ENCODE measurements around the gene ARHGAP22.

ARHGAP22 gene

DNA sequence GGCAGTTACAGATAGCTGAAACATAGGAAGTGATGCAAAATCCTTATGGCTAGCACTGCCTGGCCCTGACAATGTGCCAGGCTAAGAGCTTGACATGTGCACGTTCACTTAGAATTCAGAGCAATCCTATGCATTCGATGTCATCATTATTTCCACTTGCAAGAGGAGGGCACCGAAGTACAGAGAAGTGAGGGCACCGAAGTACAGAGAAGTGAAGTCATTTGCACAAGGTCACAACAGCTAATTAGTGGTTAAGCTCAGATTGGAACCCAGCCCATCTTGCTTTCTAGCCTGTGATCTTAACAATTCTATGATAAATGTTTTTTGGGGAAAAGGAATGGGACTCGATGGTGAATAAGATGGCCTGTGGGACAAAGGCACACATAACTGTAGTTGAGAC is 73.4 kb downstream of the ARHGAP22 start:
- Histone ChIP-seq H3K9me3 (replicated peaks; ENCODE audit: low read length) (no peaks in the 10 kb centered on the region), H3K27me3 (ENCODE audit: control insufficient read depth, insufficient read depth, low read length) (no peaks in the 10 kb centered on the region), H3K36me3 (ENCODE audit: insufficient read depth, low read length) (peaks cover 44% of the 10 kb centered on the region), H3K4me2 (ENCODE audit: low read length) (no peak overlapping the region), H3K4me1 (ENCODE audit: control insufficient read depth, insufficient read depth, low read length) (peaks cover 14% of the 10 kb centered on the region), H3K4me3 (ENCODE audit: low read length) (no peak overlapping the region), H3K9ac (ENCODE audit: low read depth, low read length) (no peak overlapping the region)

DNA sequence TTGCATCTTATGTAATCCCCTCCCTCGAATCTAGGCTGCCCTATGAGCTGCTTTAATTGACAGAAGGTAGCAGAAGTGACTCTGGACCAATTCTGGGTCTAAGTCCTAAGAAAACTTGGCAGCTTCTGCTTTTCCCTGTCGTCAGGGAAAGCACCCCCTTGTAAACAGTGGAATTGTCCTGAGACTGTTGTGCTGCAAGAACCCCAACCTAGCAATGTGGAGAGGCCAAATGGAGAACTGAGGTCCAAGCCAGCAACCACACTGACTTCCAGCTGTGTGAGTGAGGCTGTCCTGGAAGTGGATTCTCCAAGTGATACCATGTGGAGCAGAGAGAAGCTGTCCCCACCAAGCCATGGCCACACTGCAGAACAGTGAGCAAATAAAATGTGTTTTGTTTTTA is 75.5 kb downstream of the ARHGAP22 start:
- Histone ChIP-seq H3K36me3 (ENCODE audit: insufficient read depth, low read length) (peaks cover 25% of the 10 kb centered on the region), H3K27me3 (ENCODE audit: control insufficient read depth, insufficient read depth, low read length) (no peaks in the 10 kb centered on the region), H3K4me2 (ENCODE audit: low read length) (no peak overlapping the region), H3K4me1 (ENCODE audit: control insufficient read depth, insufficient read depth, low read length) (peaks cover 32% of the 10 kb centered on the region), H3K9me3 (replicated peaks; ENCODE audit: low read length) (no peaks in the 10 kb centered on the region), H3K9ac (ENCODE audit: low read depth, low read length) (no peak overlapping the region), H3K4me3 (ENCODE audit: low read length) (no peak overlapping the region)

DNA sequence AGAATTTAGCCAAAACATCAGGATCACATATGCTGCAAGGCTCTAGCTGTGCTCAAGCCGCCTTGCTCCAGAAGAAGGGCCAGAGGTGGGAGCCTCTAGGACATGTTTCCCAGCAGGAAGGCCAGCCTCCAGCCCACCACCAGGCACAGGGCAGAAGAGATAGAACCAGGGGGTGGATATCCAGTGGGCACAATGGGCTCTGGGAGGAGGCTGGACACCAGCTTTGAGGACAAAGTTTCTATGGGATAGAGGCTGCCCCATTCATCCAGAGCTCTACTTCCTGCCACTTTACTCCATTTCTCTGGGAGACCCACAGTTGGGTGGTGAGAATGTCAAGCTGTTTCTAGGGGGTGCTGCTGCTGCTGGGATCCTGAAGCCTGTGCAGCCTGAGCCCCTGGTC is 77.1 kb downstream of the ARHGAP22 start:
- Histone ChIP-seq H3K9ac (ENCODE audit: low read depth, low read length) (no peak overlapping the region), H3K36me3 (ENCODE audit: insufficient read depth, low read length) (peaks cover 12% of the 10 kb centered on the region), H3K27me3 (ENCODE audit: control insufficient read depth, insufficient read depth, low read length) (no peaks in the 10 kb centered on the region), H3K4me3 (ENCODE audit: low read length) (no peak overlapping the region), H3K9me3 (replicated peaks; ENCODE audit: low read length) (no peaks in the 10 kb centered on the region), H3K4me2 (ENCODE audit: low read length) (no peak overlapping the region), H3K4me1 (ENCODE audit: control insufficient read depth, insufficient read depth, low read length) (peaks cover 48% of the 10 kb centered on the region)

DNA sequence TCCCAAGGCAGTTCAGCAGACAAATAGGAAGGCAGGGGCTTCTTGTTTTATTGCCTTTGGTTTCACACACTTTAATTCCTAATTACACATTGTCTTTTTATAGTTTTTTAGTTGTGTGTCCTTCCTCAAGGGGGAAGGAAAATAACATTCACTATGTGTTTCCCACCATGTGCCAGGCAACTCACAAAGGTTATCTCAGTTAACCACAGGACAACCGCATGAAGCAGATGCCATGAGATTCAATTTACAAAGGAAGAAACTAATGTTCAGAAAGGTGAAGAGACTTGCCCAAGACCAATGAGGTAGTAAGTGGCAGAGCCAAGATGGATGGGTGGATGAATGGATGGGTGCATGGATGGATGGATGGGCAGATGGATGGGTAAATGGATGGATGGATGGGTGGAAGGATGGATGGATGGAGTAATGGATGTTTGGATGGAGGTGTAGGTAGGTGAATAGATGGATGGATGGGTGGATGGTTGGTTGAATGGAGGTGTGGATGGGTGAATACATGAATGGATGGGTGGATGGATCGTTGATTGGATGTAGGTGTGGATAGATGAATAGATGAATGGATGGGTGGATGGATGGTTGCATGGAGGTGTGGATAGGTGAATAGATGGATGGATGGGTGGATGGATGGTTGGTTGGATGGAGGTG is 77.9 kb downstream of the ARHGAP22 start:
- Histone ChIP-seq H3K4me2 (ENCODE audit: low read length) (peak overlapping the region; percentile 64), H3K27me3 (ENCODE audit: control insufficient read depth, insufficient read depth, low read length) (no peaks in the 10 kb centered on the region), H3K4me1 (ENCODE audit: control insufficient read depth, insufficient read depth, low read length) (peaks cover 56% of the 10 kb centered on the region), H3K9me3 (replicated peaks; ENCODE audit: low read length) (no peaks in the 10 kb centered on the region), H3K9ac (ENCODE audit: low read depth, low read length) (peak overlapping the region; percentile 48), H3K36me3 (ENCODE audit: insufficient read depth, low read length) (peaks cover 9% of the 10 kb centered on the region), H3K4me3 (ENCODE audit: low read length) (peak overlapping the region; percentile 5)

DNA sequence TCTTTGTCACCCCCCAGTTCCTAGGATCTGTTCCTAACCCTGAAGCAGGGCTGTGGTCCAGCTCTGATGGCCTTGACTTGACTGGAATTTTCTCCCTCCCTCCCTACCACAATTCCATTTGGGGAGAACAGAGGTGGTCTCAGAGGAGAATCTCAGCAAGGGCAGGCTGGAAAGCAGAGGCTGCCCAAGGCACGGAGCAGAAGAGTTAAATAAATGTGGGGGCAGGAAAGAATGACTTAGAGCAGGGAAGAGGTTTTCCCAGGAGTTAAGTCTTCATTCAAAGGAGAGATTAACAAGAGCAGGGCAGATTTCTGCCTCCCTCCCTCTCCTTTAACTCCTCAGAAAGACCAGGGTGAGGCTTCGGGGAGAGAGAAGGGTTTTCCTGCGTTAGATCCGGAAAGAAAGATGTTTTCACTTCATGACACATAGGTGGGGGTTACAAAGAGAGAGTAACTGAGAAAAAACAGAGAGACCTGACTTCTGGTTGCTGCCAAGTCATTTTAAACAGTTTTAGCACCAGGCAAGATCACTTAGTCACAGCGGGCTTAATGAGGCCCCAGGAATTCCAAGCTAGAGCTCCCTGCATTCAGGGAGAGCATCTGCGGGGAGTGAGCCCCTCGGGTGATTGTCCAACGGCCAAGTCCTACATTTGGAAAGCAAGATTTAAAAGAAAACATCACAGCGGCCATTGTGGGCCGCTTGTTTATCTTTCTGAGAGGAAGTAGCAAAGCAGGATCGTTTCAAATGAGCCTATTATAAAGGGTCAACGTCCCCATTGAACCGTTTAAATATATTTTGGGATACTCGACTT is 78.7 kb downstream of the ARHGAP22 start:
- Histone ChIP-seq H3K27me3 (ENCODE audit: control insufficient read depth, insufficient read depth, low read length) (no peaks in the 10 kb centered on the region), H3K4me2 (ENCODE audit: low read length) (peak overlapping the region; percentile 64), H3K9ac (ENCODE audit: low read depth, low read length) (peak overlapping the region; percentile 48), H3K9me3 (replicated peaks; ENCODE audit: low read length) (no peaks in the 10 kb centered on the region), H3K36me3 (ENCODE audit: insufficient read depth, low read length) (peaks cover 8% of the 10 kb centered on the region), H3K4me1 (ENCODE audit: control insufficient read depth, insufficient read depth, low read length) (peaks cover 61% of the 10 kb centered on the region), H3K4me3 (ENCODE audit: low read length) (peak overlapping the region; percentile 47)

DNA sequence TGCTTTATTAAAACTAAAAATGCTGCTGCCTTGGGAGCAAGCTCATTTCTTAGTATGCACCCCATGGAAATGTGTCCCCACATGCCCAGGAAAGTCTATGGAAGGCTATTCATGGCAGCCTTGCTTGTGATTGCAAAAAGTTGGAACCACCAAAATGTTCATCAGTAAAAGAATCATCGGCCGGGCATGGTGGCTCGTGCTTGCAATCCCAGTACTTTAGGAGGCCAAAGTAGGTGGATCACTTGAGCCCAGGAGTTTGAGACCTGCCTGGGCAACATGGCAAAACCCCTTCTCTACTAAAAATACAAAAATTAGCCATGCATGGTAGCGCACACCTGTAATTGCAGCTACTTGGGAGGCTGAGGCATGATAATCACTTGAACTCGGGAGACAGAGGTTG is 79.8 kb downstream of the ARHGAP22 start:
- Histone ChIP-seq H3K4me3 (ENCODE audit: low read length) (no peak overlapping the region), H3K36me3 (ENCODE audit: insufficient read depth, low read length) (peaks cover 8% of the 10 kb centered on the region), H3K4me1 (ENCODE audit: control insufficient read depth, insufficient read depth, low read length) (peaks cover 61% of the 10 kb centered on the region), H3K9ac (ENCODE audit: low read depth, low read length) (no peak overlapping the region), H3K27me3 (ENCODE audit: control insufficient read depth, insufficient read depth, low read length) (no peaks in the 10 kb centered on the region), H3K4me2 (ENCODE audit: low read length) (no peak overlapping the region), H3K9me3 (replicated peaks; ENCODE audit: low read length) (no peaks in the 10 kb centered on the region)

DNA sequence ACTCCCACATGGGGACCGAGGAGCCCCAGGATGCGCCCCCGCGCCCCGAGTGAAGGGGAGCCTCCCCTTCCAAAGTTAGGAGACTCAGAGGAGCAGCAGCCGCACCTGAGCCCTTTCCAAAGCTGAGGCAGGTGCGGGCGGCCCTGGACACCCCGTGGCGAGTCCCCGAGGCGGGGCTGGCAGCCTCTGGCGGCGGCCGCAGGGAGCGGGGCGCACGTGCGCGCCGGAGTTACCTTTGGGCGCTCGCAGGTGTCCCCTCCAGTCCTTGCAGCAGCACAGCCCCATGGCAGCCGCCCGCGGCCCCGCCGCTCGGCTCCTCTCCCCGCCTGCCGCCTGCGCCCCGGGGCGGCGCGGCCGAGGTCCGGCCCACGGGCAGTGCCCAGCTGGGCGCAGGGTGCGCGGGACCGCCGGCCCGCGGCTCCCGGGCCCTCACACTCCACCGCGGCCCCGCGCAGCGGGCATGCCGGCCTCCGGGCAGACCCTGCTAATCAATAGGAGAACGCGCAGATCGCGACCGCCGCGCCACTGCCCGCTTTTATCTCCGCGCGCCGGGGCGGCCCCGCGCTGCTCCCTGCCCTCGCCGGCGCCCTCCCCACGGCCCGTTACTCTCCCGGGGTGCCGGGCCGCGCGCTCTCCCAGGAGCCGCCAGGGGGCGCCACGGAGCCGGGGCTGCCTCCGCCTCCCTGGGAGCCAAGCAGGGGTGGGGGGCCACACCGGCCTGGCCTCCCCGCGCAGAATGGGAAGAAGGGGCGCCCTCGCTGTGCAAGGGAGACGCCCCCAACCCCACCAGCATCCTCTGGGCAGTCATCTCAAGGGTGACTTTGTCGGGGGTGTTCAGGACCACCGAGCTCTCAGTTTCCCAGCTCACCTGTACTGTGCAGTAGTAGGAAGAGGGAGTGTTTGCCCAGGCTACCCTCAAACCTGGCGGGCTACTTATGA is 80.8 kb downstream of the ARHGAP22 start:
- H3K9me3 ChIP-seq (replicated peaks; ENCODE audit: low read length): no peaks in the 10 kb centered on the region
- H3K4me3 ChIP-seq (ENCODE audit: low read length): peak overlapping the region; percentile 59
- H3K4me2 ChIP-seq (ENCODE audit: low read length): peak overlapping the region; percentile 77
- no peaks in the 10 kb centered on the region for H3K27me3 ChIP-seq (ENCODE audit: control insufficient read depth, insufficient read depth, low read length)
- H3K4me1 ChIP-seq (ENCODE audit: control insufficient read depth, insufficient read depth, low read length): peaks cover 63% of the 10 kb centered on the region
- H3K36me3 ChIP-seq (ENCODE audit: insufficient read depth, low read length): peaks cover 14% of the 10 kb centered on the region
- H3K9ac ChIP-seq (ENCODE audit: low read depth, low read length): no peak overlapping the region

DNA sequence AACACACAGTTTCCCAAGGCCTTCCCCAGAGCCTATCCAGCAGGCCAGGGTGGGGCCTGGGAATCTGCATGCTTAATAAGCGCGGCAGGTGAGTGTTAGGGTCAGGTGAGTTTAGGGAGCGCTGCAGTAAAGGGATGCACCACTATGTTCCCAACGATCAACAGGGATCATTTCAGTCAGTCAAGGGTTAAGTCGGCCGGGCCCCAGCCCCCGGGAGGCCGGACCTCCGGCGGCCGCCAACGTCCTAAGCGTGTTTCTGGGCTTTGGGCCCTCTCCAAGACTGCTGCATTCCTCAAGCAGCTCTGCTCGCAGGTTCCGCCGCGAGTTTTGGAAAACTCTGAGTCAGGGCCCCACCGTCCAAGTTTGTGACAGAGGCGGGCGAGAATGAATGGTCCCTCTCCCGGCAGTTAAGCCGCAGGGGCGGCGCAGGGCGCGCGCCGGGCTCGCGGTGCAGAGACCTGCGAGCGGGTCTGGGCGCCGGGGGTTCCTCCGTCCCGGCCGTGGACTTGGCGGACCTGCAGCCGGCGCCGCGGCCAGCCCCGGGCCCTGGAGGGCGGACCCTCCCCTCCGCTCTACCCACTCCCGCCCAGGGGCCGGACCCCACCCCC is 81.6 kb downstream of the ARHGAP22 start:
- peak overlapping the region; percentile 77 for H3K4me2 ChIP-seq (ENCODE audit: low read length)
- no peaks in the 10 kb centered on the region for H3K9me3 ChIP-seq (replicated peaks; ENCODE audit: low read length)
- H3K9ac ChIP-seq (ENCODE audit: low read depth, low read length): peak overlapping the region; percentile 35
- peaks cover 12% of the 10 kb centered on the region for H3K36me3 ChIP-seq (ENCODE audit: insufficient read depth, low read length)
- H3K4me1 ChIP-seq (ENCODE audit: control insufficient read depth, insufficient read depth, low read length): peaks cover 70% of the 10 kb centered on the region
- peak overlapping the region; percentile 59 for H3K4me3 ChIP-seq (ENCODE audit: low read length)
- no peaks in the 10 kb centered on the region for H3K27me3 ChIP-seq (ENCODE audit: control insufficient read depth, insufficient read depth, low read length)

DNA sequence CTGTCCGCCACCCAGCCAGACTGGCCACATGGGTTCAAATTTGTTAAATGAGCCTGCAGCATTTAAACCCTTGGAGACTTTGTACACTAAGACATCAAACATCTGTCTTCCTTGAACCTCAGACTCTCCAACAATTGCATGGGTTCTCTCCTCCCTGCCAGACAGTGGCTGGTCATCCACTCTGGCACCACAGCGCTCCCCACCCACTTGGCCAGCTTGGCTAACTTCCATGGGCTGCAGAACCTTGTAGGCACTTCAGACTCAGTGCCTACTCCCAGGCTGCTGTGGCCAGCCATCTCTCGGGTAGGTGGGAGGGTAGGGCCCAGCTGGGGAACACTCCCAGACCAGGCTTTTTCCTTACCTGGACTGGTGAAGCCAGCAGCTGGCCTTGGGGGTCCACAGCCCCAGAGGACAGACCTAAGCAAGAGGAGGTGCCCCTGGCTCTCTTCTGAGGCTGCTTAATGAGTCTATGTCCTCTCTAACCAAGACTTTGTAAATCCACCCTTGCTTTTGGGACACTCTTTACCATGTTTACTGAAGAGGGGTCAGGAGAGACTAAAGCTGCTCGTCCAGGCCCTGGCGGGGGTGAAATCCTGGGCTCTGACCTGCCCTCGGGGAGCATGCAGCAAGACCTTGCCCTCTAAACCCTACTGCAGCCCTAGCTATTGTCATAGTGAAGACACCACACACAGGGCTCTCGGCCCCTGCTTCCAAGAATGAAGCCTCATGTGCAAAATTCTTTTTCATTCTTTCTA is 82.7 kb downstream of the ARHGAP22 start:
- H3K4me1 ChIP-seq (ENCODE audit: control insufficient read depth, insufficient read depth, low read length): peaks cover 63% of the 10 kb centered on the region
- peaks cover 15% of the 10 kb centered on the region for H3K36me3 ChIP-seq (ENCODE audit: insufficient read depth, low read length)
- H3K4me2 ChIP-seq (ENCODE audit: low read length): peak overlapping the region; percentile 77
- H3K27me3 ChIP-seq (ENCODE audit: control insufficient read depth, insufficient read depth, low read length): no peaks in the 10 kb centered on the region
- no peaks in the 10 kb centered on the region for H3K9me3 ChIP-seq (replicated peaks; ENCODE audit: low read length)
- no peak overlapping the region for H3K9ac ChIP-seq (ENCODE audit: low read depth, low read length)
- no peak overlapping the region for H3K4me3 ChIP-seq (ENCODE audit: low read length)

DNA sequence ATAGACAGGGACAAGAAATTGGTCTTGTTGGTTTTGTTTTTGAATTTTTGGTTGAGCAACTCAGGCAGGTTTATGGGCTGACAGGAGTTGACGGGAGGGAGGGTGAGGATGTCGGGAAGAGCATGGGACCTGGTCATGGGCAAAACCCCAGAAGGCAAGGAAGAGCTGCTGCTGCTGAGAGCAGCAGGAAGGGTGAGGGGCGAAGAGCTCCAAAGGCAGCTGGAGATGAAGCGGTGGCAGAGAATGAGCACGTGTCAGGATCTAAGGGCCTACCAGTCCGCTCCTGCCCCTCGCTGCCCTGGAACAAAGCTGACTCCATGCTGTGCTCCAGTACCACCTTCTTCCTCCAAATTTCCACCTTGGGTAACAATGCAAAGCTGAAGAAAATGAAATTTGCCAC is 84.3 kb downstream of the ARHGAP22 start:
- H3K9ac ChIP-seq (ENCODE audit: low read depth, low read length): no peak overlapping the region
- peaks cover 47% of the 10 kb centered on the region for H3K4me1 ChIP-seq (ENCODE audit: control insufficient read depth, insufficient read depth, low read length)
- no peaks in the 10 kb centered on the region for H3K9me3 ChIP-seq (replicated peaks; ENCODE audit: low read length)
- no peaks in the 10 kb centered on the region for H3K27me3 ChIP-seq (ENCODE audit: control insufficient read depth, insufficient read depth, low read length)
- peaks cover 15% of the 10 kb centered on the region for H3K36me3 ChIP-seq (ENCODE audit: insufficient read depth, low read length)
- H3K4me3 ChIP-seq (ENCODE audit: low read length): no peak overlapping the region
- H3K4me2 ChIP-seq (ENCODE audit: low read length): no peak overlapping the region
